Measurements from ENCODE around the gene TLL2. TPM values are rescaled to one million over a fixed set of nuclear protein-coding genes. Genes with fewer than 3 reads are reported as not detected.
"Not testable (repeated sequence)": the region's sequence is repeated elsewhere in the genome, so short reads cannot be mapped to it uniquely, and the experiment has no call there.

The TLL2 gene
- total RNA-seq, result 1.2 TPM

DNA sequence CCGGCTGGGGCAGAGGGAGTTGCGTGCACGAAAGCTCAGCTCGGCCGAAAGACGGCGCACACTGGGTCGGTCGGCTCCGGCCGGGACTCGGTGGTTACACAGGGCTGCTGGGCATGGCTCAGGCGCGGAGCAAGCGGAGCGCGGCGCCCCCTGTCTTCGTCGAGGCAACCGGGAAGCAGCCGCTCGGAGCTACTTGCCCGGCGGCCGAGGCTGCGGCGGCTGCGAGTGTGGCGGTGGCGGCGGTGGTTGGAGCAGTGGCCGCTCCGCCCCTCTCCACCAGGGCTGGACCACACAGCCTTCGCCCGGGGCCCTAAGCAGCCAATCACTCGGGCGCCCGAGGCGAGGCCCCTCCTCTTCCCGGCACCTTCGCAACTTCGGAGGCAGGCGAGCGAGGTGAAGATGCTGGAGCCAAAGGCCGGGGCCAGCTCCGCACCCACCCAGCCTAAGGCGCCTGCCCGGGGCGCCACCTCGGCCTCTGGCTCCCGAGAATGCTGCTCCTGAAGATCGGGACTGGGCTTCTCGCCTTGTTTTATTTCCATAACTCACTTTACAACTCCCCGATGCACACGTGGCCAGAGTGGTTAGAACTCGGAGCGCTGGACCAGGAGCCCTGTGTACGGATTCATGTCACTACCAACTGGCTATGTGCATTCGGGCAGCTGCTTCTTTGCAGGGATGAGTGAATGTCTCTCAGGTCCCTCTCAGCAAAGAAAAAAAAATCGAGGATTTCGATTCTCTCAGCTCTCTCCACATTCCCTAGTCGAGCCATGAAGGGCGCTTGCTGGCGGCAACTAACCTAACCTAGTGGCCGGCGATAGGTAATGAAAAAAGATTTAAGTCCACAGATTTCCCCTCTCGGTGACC lies at the start of gene TLL2:
Gene TLL2 (minus strand): TSS at position 229 of the 864 bp plus-strand sequence. CDS start 241 bp downstream, outside the sequence.
- intact Hi-C loops (cut with DNase I), result no loop called here
- ATAC-seq (peak; percentile 96), DNase-seq (ENCODE audit: low spot score) (peak; percentile 87)

DNA sequence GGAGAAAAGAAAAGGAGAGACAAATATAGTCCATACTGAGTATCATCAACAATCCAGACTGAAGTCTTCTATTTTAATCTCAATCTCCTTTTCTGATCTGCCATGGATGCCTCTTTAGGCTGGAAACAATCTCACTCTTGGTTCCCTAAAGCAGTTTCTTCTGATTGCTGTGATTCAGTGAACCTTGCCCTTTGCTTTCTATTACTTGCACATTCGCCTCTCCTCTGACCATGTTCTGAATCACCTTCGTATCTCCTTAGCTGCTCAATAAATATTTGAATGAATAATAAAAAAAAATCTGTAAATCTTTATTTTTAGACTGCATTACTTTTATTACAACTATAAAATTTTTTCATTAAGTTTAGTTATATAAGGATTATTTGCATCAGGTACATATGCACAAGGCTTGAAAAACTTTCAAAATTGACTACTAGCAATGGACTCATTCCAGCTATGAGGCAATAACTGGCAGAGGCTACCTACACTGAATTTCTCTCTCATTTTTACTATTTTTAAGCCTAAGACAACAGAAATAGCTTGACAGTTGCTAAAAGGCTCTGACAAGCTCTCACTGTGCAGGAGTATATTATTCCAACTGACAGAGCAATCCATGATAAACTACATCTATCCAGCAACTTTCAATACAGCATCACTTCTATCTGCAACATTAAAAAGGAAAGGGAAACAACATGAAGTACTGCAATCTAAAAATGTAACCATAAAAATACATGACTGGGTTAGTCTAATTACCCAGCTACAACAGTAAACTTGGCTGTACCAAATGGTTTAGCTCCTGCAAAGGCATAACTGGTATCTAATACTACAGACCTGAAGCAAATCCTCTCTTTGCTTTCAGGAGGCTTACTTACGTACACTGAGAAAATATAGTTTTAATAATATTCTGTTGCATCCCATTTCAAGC lies 47.5 kb upstream of the TLL2 start:
- ATAC-seq (no peak), DNase-seq (ENCODE audit: low spot score) (no peak)
- intact Hi-C loops (cut with DNase I), result no loop called here

DNA sequence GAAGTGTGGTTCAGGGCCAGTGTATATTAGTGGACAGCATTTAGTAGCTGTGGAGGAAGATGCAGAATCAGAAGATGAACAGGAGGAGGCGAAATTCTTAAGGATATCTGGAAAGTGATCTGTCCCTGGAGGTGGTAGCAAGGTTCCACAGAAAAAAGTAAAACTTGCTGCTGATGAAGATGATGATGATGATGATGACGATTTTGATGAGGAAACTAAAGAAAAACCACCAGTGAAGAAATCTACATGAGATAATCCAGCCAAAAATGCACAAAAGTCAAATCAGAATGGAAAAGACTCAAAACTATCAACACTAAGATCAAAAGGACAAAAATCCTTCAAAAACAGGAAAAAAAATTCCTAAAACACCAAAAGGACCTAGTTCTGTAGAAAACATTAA lies 46.8 kb upstream of the TLL2 start:
- no peak for ATAC-seq
- intact Hi-C loops (cut with DNase I), result no loop called here
- no peak for DNase-seq (ENCODE audit: low spot score)

DNA sequence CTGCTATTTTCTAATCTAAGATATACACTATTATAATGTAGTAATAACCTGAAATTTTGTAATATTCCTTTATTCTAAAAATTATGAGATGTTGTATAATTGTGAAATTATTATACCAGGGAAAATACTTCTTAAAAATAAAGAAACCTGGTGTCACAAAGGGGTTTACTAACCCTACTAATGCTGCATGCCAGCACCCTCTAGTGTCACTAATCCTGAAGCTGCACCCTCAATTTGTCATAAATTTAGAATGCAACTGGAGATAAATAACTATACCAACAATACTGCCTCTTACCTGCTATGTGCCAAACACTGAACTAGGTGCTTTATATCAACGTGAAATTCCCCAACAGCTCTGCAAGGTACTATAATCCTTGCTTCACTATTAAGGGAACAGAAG lies 42.3 kb upstream of the TLL2 start:
- ATAC-seq, result no peak
- DNase-seq (ENCODE audit: low spot score), result no peak
- intact Hi-C loops (cut with DNase I), result no loop called here

DNA sequence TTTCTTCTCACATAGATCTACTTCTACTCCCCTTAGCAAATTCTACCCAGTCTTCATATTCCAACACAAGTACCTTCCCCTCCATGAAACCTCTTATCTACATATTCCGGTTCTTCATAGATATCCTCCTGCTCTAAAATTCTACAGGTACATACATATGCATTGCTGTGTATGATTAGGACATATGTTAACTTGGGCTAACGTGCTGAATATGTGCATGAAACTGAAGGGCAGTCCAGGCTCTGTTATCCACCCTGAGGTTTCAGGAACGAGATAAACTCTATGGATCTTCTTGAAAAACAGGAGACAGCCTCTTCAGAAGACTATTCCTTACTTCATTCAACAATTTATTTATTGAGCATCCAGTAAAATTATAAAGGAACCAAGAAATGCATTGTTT lies 41.6 kb upstream of the TLL2 start:
- DNase-seq (ENCODE audit: low spot score) (no peak), ATAC-seq (no peak)
- intact Hi-C loops (cut with DNase I), result no loop called here

DNA sequence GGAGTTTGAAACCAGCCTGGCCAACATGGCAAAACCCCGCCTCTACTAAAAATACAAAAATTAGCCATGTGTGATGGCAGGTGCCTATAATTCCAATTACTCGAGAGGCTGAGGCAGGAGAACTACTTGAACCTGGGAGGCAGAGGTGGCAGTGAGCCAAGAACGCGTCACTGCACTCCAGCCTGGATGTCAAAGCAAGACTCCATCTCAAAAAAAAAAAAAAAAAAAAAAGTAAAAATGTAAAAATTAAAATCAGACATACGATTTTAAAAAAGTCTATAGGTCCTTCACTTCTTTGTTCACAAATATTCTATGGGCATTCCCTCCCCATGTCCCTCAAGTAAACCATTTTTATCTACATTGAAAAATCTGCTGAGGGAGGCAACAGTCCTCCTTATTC lies 34.9 kb upstream of the TLL2 start:
- no peak for DNase-seq (ENCODE audit: low spot score)
- intact Hi-C loops (cut with DNase I), result no loop called here
- no peak for ATAC-seq

DNA sequence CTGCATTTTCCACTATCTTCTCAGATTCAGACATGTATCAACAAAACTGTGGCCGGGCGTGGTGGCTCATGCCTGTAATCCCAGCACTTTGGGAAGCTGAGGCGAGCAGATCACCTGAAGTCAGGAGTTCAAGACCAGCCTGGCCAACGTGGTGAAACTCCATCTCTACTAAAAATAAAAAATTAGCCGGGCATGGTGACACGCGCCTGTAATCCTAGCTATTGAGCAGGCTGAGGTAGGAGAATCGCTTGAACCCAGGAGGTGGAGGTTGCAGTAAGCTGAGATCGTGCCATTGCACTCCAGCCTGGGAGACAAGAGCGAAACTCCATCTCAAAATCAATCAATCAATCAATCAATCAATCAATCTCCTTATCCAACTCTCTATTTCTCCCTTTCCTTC lies 31.8 kb upstream of the TLL2 start:
- ATAC-seq; intact Hi-C loops (cut with DNase I); DNase-seq (ENCODE audit: low spot score): not testable (repeated sequence)

DNA sequence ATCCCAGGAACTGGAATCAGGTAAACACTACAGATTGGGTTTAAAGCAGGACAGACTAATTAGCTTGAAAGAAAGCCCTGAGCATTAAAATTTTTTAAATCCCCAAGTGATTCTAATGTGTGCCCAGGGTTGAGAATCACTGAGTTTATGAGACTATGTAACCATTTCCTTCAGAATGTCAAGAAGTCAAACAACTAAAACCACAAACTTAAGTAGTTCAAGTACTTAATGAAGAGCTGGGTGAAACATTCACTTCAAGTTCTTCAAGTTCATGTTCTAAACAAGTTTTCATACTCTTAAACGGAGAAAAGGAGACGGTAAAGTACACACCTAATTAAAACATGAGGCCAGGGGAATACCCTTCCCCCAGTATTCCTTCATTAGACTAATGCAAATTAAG lies 28.2 kb upstream of the TLL2 start:
- intact Hi-C loops (cut with DNase I), result no loop called here
- no peak for DNase-seq (ENCODE audit: low spot score)
- no peak for ATAC-seq

DNA sequence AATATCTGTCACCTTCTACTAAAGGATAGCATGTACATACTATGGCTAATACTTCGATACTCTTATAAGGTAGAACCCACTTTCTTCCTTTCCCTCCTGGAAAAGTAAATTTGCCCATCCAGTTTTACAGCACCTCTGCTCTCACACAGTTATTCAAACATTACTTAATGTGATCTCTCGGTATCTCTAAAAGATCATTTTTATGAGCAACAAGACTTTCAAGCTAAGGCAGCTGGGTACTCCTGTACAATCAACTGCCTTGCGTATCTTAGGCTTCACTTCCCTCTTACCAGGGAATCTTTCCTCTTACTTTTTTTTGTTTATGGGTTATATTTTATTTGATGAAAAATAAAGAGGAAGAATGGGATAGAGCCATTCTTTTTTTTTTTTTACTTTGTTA lies 26.5 kb upstream of the TLL2 start:
- DNase-seq (ENCODE audit: low spot score) (no peak), ATAC-seq (no peak)
- intact Hi-C loops (cut with DNase I), result no loop called here

DNA sequence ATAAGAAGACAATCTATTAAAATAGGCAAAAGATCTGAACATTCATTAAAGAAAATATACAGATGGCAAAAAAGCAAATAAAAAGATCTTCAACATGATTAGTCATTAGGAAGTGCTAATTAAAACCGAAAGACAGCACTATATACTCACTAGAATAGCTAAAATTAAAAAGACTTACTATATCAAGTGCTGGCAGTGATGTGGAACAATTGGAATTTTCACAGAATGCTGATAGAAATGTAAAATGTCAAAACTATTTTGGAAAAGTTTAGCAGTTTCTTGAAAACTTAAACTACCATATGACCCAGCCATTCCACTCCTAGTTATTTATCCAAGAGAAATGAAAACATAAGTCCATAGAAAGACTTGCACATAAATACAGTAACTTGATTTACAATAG lies 25.0 kb upstream of the TLL2 start:
- DNase-seq (ENCODE audit: low spot score), result no peak
- intact Hi-C loops (cut with DNase I), result no loop called here
- no peak for ATAC-seq

DNA sequence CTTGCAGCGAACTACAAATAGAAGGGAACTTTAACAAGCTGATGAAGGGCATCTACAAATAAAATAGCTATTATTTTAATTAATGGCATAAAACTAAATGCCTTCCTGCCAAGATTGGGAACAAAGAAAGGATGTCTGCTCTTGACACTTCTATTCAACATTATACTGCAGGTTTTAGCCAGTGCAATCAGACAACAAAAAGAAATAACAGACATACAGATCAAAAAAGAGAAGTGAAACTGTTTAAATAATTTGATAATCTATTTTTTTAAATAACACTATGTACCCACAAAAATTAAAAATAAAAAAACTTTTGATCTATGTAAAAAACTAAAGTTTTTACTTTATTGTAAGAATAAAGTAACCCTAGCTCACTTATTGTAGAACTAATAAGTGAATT lies 22.4 kb upstream of the TLL2 start:
- intact Hi-C loops (cut with DNase I), result no loop called here

DNA sequence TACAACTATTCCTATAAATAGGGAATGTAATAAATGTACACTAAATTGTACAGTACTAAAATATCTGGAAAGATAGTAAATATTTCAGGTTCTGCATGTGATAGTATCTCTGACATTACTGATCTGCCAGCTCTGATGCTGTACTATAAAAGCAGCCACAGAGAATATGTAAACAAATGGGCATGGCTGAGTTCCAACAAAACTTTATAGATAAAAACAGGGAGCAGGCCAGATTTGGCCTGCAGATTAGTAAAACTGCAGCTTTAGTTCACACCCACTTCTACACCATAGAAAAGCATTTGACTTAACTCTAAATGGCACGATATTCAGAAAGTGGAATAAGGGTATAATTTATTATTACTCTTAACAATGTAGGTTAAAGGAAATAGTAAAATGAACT lies 18.8 kb upstream of the TLL2 start:
- intact Hi-C loops (cut with DNase I), result no loop called here
- ATAC-seq (no peak), DNase-seq (ENCODE audit: low spot score) (no peak)

More for the DNA sequence above, 22.4 kb upstream of the TLL2 start:
- DNase-seq (ENCODE audit: low spot score) (no peak), ATAC-seq (no peak)

DNA sequence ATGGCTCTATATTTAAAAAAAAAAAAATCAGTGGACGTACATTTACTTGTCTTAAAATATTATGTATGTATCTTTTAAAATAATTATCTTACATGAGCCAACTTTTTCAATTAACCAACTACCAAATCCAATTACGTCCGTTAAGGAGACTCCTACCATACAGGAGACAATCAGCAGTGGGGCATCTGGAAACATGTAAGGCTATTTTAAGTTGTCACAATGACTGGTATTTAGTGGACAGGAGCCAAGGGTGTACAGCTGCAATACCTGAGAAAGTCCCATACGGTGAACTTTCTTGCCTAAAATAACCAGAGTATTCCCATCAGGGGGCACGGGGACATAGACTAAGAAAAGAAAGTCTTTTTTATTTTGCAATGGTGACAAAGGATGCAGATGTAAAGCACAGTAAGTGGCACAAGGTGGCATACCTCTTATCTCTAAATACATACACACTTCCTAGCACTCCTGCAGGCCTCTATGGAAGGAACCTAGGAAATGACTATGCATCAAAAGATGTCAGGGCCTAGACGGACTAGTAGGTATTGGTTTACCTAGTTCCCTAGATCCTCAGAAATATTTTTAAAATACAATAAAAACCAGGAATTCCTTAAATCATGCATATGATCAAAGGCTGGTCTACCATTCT lies 16.0 kb upstream of the TLL2 start:
- ATAC-seq, result no peak
- no peak for DNase-seq (ENCODE audit: low spot score)
- intact Hi-C loops (cut with DNase I), result no loop called here

DNA sequence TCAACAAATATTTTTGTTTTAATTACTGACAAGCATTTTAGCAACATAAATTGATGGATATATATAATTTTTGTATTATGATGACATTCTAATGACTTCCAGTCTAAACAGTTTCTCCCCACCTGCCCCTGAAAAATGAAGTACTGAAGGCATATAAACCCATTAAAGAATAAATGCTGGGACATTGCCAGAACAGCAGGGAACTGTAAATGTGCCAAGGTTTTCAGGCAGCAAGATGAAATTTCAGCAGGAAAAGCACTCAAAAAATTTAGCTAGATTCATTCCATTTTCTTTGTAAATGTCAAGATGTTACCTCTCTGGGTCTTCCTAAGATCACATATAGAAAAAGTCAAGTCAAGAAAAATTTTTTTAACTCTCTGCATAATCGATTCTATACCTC lies 11.0 kb upstream of the TLL2 start:
- intact Hi-C loops (cut with DNase I), result no loop called here
- ATAC-seq, result no peak
- no peak for DNase-seq (ENCODE audit: low spot score)

DNA sequence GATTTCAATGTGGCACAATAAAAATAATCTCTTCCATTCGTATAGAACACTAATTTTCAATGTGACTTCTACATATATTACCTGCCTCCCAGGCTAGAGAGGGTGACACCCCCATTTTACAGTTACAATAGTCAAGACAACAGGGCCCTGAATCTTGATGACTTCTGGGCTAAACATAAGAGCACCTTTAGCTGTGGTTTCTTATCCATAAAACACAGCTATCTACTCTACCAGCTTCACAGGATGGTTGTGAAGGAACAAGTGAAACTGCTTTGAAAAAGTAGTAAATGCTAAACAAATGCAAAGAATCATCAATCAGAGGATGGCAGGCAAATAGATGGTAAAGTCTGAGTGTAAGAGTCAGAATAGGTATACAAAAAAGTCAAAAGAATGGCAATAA lies 3.6 kb upstream of the TLL2 start:
- no peak for ATAC-seq
- intact Hi-C loops (cut with DNase I), result no loop called here
- DNase-seq (ENCODE audit: low spot score), result no peak

DNA sequence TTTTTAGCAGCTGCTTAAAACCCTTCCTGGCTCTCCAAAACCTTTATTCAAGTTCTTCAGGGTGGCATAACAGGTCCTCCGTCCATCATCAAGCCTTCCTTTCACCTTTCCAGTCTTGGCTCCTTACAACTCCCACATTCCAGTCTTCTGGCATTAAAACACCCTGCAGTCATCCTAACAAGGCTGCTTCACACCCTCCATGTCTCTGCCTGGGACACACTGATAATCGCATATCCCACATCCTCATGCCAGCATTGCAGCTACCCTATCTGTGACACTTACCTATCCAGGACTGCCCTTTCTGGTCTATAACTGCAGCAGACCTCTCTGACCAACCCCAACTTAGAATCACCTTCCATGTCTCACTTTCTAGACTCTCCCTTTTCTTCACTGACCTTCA lies 2.6 kb upstream of the TLL2 start:
- ATAC-seq (no peak), DNase-seq (ENCODE audit: low spot score) (no peak)
- intact Hi-C loops (cut with DNase I), result no loop called here

DNA sequence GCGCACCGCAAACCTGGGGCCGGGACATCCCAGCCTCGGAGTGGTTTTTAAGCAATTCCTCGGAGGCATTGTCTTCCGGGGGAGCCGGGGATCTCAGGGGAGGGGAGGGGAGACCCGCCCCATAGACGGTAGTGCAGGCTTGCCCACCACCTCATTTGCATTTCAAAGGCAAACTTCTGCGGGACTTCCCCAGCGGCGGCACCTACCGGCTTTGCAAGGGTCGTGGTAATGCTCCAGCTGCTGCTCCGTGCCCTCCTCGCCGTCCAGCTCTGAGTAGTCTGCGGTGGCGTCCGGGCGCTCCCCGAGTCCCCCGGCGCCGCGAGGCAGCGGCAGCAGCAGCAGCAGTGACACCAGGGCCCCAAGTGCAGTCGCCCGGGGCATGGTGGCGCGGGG lies 425 bp downstream of the TLL2 start:
- no peak for ATAC-seq

DNA sequence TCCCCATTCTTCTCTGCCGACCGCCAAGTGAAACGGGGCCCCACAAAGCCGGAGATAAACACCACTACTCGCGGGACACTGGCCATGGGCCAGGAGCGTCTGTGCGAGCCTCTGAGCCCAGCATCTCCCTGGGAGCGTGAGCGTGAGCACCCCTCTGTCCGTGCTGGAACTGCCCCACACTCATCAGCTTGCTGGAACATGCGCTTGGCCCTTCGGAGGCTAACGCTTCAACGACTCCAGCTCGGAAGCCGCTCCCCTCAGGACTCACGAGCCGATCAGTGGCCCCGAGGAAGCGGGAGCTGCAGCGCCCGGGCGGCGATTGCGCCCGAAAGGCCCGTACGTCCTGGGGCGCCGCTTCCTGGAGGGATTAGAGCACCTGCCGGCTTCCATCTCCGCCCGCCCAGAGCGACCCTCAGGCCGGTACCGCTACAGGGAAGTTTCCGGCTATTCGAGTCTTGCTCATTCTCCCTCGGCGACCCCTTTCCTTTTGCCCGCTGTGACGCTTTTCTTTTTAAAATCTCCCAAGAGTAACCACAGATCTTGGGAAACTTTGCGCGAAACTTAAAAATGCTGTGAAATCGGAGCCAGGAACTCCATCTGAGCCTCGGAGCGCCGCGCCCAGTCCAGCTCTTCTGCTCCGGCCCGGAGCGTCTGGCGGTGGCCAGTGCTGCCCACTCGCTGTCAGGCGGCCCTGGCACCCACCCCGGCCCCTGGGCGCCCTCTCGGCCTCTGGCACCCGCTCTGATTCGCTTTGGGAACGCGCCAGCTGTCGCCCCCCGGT lies 1.0 kb downstream of the TLL2 start:
- DNase-seq (ENCODE audit: low spot score) (no peak), ATAC-seq (peak; percentile 51)
- intact Hi-C loops (cut with DNase I), result no loop called here

More for the DNA sequence above, 425 bp downstream of the TLL2 start:
- intact Hi-C loops (cut with DNase I), result no loop called here
- no peak for DNase-seq (ENCODE audit: low spot score)

Measured in sciatic nerve (tissue), 2 donors.